Adrenal gland (tissue), 5 donors: ENCODE results near the gene PYDC1.

ENCODE experiments used
- POLR2A ChIP-seq, 2 donors: fragments of 450-650 bp; IDR thresholded peaks; one replicate each; pipeline ENCODE4 v1.6.1; 2017; ENCODE audit warnings: antibody characterized with exemption in 2 of 2, mild to moderate bottlenecking in 2 of 2, moderate library complexity in 1 of 2
- TF ChIP-seq, protein P1 (sequence below), 6 experiments: fragments of 450-650 bp in 4 of 6; fragments of 200-600 bp in 2 of 6; sonication (generic) in 1 of 6; IDR thresholded peaks; 1 replicate in 5 of 6; 2 replicates in 1 of 6; pipeline versions ENCODE4 v1.5.1 to v1.8.0; 2016 to 2021; ENCODE audit warnings: antibody characterized with exemption in 6 of 6, mild to moderate bottlenecking in 2 of 6, moderate library complexity in 1 of 6
- donor health status: DM: no; HTN: no; CAD: no.

DNA sequence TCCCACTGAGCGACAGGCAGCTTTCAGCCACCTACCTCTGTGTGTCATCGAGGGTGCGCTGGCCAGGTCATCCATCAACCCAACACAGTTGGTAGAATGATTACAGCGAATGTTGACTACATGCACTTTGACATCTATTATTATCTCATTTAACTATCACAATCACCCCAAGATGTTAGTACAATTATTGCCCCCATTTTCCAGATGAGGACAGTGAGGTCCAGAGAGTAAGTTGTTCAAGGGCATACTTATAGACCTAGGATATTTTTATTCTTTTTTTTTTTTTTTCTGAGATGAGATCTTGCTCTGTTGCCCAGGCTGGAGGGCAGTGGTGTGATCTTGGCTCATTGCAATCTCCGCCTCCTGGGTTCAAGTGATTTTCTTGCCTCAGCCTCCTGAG is 34.5 kb upstream of the PYDC1 start:
- no peak for TF ChIP-seq POLR2A (IDR thresholded peaks at IDR 0.05)
- TF ChIP-seq, protein P1, sequence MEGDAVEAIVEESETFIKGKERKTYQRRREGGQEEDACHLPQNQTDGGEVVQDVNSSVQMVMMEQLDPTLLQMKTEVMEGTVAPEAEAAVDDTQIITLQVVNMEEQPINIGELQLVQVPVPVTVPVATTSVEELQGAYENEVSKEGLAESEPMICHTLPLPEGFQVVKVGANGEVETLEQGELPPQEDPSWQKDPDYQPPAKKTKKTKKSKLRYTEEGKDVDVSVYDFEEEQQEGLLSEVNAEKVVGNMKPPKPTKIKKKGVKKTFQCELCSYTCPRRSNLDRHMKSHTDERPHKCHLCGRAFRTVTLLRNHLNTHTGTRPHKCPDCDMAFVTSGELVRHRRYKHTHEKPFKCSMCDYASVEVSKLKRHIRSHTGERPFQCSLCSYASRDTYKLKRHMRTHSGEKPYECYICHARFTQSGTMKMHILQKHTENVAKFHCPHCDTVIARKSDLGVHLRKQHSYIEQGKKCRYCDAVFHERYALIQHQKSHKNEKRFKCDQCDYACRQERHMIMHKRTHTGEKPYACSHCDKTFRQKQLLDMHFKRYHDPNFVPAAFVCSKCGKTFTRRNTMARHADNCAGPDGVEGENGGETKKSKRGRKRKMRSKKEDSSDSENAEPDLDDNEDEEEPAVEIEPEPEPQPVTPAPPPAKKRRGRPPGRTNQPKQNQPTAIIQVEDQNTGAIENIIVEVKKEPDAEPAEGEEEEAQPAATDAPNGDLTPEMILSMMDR (IDR thresholded peaks at IDR 0.05), result no peak
